Stimulated activated CD4-positive, alpha-beta T cell treated with anti-CD3 and anti-CD28 coated beads, TNF-alpha, amount 100 ng/mL, for 1 hour (primary cell): Measurements from ENCODE around the gene RPS6KB2.
"Not testable (repeated sequence)": the region's sequence is repeated elsewhere in the genome, so short reads cannot be mapped to it uniquely, and the experiment has no call there.

Experiments
- DNase-seq, 3 donors: peaks; one replicate each; pipeline ENCODE4 v3.0.0-alpha.2; 2020; ENCODE audit warnings: low read depth in 3 of 3, low spot score in 1 of 3

The RPS6KB2 gene

DNA sequence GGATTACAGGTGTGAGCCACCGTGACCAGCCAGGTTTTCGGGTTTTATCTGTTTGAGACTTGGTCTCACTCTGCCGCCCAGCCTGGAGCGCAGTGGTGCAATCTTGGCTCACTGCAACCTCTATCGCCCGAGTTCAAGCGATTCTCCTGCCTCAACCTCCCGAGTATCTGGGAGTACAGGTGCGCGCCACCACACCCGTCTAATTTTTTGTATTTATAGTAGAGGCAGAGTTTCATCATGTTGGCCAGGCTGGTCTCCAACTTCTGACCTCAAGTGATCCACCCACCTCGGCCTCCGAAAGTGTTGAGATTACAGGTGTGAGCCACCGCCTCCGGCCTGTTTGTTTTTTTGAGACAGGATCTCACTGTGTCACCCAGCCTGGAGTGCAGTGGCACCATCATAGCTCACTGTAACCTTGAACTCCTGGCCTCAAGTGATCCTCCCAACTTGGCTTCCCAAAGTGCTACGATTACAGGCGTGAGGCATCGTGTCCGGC lies 882 bp upstream of the RPS6KB2 start:
- DNase-seq = not testable (repeated sequence)

DNA sequence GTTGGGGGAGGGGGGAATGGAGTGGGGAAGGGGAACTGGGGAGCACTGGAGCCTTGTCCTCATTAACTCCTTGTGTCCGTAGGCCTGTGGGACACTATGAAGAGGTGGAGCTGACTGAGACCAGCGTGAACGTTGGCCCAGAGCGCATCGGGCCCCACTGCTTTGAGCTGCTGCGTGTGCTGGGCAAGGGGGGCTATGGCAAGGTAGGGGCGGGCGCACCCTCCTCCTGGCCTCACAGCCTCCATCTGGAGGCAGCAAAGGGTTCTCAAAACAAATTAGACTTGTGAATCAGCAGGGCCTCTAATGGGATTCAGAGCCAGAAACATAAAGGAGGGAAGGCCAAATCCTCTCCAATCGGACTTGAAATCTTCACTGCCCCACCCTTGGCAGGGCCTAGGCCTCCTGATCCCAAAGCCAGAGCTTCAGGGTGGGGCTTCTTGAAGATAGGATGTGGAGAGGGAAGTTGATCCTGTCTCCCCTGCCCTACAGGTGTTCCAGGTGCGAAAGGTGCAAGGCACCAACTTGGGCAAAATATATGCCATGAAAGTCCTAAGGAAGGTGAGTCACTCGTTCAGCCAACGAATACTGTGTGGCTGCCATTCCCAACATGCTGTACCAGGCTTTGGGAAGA lies 859 bp downstream of the RPS6KB2 start:
- DNase-seq = no peak

DNA sequence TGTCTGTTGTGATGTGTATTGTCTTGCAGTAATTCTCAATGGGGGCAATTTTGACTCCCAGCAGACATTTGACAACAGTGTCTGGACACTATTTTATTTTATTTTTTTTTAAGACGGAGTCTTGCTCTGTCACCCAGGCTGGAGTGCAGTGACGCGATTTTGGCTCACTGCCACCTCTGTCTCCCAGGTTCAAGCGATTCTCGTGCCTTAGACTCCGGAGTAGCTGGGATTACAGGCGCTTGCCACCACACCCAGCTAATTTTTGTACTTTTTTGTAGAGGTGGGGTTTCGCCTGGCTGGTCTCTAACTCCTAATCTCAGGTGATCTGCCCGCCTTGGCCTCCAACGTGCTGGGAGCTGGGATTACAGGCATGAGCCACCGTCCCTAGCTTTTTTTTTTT lies 1.4 kb downstream of the RPS6KB2 start:
- no peak for DNase-seq

DNA sequence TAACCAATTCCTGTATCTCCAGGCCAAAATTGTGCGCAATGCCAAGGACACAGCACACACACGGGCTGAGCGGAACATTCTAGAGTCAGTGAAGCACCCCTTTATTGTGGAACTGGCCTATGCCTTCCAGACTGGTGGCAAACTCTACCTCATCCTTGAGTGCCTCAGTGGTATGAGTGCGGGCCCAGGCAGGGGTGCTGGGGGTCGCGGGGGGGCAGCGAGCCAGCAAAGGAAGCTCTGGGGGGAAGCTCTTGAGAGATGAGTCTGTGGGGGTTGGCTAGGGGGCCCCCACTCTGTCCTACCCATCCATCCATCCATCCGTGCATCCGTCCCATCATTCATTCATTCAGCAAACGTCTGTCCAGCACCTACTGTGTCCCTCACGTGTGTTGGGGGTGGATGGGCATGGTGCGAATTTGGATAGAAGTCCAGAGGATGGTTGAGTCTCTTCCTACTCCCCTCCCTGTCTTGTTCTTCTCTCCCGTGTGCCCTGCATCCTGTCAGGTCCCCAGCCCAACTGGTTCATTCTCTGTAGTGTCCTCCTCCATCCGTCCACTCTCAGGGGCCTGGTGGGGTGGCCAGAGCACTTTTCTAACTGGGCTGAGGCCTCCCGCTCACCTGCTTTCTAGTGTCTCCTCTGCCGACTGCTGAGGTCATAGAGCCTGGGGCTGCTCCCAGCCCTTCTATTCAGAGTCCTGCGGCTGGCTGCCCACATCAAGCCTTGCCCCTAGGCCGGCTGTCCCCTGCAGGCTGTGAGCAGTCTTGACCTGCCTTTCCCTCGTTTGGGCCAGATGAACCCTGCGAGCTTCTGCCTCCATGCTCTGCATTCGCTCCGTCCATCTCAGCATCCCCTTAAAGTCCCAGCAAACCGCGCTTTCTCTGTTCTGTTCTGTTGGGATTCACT lies 3.3 kb downstream of the RPS6KB2 start:
- DNase-seq = no peak

DNA sequence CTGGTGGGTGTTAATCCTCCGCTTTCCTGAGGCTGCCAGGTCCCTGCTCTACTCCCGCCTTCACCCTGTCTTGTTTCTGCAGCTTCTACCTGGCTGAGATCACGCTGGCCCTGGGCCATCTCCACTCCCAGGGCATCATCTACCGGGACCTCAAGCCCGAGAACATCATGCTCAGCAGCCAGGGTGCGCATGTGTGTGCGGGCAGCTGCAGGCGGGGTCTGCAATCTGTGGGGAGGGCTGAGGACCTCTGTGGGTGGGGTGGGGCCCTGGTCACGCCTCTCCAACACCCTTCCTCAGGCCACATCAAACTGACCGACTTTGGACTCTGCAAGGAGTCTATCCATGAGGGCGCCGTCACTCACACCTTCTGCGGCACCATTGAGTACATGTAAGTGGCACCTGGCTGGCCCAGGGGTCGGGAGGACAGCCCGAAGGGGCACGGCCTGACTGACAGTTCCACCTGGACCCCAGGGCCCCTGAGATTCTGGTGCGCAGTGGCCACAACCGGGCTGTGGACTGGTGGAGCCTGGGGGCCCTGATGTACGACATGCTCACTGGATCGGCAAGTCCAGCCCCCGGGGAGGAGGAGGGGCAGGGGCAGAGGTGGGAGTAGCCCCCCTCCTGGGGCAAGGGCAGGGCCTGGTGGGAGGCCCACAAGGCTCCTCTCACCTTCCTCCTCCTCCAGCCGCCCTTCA lies 4.5 kb downstream of the RPS6KB2 start:
- DNase-seq = no peak

DNA sequence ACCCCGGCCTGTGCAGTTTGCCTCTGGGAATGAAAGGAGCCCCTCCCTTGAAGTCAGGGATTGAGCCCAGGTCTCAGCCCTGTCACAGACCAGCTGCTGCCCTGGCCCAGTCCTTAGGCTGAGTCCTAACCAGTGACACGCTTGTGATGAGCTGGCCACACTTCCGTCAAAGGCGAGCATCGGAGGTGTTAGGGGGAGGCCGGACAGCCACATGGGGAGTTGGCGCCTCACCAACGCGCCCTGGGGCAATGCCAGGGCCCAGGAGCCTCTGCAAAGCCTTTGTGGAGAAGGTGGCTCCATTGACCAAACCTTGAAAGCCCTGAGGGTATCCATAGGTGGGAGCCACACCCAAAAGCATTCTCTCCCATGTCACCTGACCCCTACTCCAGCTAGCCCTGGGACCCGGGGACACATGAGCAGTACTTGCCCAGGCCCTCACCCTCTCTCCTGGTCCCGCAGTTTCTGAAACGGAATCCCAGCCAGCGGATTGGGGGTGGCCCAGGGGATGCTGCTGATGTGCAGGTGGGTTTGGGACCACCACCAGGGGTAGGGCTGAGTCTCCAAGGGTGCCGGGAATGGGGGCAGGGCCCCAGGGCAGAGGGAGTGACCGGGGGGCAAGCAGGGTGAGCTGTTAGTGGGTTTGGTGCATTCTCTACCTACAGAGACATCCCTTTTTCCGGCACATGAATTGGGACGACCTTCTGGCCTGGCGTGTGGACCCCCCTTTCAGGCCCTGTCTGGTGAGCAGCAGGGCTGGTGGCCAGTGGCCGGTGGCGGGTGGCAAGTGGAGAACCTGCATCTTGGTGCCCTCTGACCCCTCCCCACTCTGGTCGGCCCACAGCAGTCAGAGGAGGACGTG lies 5.5 kb downstream of the RPS6KB2 start:
- DNase-seq = no peak

DNA sequence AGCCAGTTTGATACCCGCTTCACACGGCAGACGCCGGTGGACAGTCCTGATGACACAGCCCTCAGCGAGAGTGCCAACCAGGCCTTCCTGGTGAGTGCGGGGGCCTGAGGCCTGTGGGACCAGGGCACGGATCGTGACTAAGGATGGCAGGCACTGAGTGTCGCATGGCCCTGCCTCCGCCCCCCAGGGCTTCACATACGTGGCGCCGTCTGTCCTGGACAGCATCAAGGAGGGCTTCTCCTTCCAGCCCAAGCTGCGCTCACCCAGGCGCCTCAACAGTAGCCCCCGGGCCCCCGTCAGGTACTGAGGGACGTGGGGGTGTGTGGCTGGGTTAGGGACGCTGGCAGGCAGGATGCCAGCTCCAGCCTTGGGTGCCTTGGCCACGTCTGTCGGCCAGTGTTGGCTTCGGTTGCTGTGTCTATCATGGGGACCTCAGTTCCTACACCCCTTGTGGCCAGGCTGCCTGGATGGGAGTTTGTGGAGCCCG lies 6.1 kb downstream of the RPS6KB2 start:
- DNase-seq = no peak

DNA sequence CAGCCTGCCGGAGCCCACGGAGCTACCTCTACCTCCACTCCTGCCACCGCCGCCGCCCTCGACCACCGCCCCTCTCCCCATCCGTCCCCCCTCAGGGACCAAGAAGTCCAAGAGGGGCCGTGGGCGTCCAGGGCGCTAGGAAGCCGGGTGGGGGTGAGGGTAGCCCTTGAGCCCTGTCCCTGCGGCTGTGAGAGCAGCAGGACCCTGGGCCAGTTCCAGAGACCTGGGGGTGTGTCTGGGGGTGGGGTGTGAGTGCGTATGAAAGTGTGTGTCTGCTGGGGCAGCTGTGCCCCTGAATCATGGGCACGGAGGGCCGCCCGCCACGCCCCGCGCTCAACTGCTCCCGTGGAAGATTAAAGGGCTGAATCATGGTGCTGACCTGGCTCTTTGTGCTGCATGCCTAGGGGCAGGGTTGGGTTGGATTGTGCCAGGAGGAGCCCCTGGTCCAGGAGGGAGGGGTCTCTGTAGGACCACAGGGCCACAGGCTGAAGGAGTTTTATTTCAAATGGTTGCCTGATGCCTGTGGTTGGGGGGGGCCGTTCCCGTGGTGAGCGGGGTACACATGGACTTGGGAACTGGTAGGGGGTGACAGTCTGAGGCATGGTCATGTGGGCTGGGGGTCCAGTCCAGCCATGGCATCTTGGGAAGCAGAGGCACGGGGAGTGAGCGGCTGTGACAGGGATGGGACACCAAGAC lies 6.9 kb downstream of the RPS6KB2 start:
- DNase-seq = no peak

DNA sequence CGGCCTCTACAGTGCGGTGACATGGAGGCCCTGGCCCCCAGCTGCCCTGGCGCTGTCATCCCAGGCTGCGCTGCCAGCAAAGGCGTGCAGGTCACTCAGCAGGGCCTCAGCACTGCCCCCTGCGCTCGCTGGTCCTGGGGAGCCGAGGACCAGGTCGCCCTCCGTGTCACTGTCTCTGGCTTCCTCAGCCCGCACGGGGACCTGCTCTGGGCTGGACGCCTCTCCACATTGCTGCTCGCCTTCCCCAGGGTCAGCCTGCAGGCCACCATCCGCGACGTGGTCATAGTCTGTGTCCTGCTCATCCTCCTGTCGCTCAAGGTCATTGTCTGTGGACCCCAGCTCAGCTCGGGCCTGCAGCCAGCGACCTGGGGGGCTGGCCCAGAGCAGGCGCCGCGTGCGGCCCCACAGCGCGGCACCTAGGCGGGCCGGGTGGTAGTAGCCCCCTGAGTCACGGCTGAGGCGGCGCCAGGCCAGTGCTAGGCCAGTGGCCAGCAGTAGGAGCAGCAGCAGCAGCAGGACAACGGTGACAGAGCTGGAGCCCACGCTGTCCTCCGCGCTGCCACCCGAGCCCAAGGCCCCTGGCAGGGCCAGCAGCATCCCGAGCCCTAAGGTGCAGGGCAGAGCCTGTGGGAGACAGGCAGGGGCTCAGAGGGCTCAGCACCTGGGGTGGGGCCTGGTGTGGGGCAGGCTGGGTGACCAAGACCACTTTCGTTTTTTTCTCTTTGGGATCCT lies 7.6 kb downstream of the RPS6KB2 start:
- DNase-seq = no peak

DNA sequence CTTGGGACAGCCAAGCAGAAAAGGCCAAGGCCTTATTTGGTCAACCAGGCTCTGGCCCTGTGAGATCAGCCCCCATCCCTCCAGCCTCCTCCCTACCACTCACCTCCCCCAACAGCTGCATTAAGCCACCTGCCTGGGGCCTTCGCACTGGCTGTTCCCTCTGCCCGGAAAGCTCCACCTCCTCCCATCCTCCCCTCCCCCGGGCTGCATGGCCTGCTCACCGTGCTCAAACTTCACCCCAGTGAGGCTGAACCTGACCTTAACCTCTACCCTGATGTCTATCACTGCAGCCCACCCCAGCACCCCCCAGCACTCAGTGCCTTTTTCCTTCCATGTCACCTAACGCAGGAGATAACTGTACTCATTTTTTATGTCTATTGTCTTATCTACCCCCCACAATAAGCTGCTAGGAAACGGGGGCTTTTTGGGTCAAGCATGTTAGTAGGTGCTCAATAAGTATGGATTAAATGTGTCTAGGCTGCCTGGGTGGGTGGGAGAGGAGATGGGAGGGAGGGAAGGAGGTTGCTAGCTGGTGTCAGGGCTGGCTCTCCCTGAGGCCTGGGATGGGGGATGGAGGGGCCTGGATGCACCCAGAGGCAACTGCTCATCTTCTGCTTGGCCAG lies 8.3 kb downstream of the RPS6KB2 start:
- peak in 2 of 3 donors; percentile 47 to 60 for DNase-seq

DNA sequence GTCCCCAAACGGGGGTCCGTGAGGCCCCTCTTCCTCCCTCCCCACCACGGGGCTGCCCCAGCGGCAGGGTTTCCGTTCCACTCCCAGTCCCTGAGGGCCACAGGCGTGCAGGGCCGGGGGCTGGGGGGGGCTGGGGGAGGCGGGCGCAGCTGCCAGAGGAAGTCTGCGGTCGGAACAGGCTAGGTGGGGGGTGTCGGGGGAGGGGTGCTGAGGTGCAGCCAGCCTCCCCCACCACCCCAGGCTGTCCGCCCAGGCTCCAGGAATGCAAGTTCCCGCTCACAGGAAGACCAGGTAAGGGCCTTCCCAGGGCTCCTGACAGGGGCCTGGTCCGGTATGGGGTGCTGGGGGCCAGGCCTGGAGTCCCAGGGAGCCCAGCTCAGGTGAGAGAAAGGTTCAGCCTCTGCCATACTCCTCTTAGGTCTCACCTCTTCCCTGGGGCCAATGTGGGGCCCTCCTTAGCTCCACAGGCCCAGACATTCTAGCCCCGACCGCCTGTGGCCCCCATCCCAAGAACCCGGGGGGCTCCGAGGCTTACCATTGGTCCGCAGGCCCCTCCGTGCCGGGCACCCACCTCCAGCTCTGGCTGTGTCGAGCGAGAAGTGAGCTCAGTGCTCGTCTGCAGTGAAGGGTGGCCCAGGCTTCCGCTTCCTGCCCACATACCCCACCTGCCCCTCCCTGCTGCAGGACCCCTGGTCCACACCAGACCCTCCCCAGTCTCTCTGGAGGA lies 9.0 kb downstream of the RPS6KB2 start, which contains the start of gene PTPRCAP:
Gene PTPRCAP, minus strand, starts transcription at position 601 of the 727 bp plus-strand sequence. Its CDS starts 63 bp downstream, at position 538.
- peak; percentile 51 to 69 (median 62) for DNase-seq

DNA sequence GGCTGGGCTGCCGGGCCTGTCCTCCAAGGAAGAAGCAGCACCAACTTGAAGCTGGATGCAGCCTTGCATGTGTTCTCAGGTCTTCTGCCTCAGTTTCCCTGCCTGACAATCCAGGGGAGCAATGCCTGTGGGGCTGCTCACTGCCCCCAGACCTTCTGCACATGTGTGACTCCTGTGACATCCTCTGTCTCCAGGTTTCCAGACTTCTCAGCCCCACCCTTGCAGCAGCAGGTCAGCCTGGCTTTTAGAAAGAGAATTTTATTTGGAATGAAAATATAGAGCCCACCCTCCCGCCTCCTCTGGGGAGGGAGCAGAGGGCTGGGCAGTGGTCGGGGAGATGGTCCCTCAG lies 9.5 kb downstream of the RPS6KB2 start:
- DNase-seq = no peak

DNA sequence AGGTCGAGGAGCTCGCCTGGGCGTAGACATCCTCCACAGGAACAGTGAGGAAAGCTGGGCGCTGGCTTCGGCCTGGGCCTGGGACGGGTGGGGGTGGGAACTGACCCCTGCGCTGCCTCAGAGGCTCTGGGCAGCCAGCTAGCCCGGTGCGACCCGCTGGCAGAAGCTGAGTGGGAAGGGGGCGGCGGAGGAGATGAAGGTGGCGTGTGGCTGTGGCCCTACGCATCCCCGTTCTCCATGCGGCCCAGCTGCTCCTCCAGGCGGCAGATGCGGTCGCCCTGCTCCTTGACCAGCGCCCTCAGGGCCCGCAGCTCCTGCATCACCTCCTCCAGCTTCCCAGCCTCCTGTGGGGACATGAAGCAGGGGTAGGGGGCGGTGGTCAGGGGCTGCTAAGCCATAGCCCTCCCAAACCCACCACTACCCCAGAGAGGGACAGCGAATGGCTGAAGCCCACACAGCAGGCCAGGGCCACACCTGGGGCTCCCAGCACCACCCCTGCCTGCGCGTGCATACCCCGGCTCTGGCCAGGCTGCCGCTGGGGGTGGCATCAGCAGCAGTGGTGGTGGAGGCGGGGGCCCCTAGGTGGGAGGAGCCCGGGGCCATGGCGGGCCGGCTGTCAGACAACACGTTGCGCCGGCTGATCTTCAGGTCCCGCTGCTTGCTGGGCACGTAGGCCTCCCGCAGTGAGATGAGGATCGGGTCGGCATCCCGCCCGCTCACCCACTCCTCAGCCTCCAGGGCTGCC lies 10.0 kb downstream of the RPS6KB2 start:
- DNase-seq = peak; percentile 43 to 65 (median 51)

DNA sequence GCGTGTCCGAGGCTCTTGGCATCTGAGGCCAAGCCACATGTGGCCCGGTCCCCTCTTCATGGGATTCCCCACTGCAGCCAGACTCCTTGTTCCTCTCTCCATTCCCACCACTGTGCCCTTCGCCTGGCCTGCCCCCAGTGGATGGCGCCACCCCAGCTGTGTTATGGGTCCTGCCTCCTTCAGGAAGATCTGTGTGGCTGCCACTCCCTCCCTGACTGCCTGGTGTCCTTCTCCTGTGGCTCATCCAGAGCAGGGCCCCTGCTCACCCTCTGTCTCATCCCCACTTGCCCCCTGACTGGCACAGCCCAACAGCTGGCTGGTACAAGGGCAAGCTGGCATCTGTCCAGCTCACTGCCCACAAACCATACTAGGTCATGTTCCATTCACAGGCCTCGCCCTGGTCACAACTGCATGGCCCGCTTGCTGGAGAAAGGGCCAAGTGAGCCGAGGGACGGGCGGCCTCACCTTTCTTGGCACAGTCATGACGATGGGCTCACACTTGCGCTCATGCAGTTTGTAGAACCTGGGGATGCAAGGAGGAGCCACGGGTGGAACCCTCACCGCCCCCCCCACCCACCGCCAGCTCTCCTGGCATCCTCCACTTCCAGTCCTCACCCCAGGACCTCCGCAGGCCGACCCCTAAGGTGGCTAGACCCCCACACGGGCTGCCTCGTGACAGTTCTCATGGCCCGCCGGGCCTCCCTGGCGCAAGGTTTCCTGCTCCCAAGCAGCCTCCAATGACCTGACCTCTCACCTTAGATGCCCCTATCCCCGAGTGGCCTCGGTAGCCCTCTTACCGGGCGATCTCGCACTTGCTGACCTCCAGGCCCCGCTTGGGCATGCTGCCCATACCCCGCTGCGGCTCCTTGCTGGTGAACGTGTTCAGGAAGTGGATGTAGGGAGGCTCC lies 11.3 kb downstream of the RPS6KB2 start:
- no peak for DNase-seq

DNA sequence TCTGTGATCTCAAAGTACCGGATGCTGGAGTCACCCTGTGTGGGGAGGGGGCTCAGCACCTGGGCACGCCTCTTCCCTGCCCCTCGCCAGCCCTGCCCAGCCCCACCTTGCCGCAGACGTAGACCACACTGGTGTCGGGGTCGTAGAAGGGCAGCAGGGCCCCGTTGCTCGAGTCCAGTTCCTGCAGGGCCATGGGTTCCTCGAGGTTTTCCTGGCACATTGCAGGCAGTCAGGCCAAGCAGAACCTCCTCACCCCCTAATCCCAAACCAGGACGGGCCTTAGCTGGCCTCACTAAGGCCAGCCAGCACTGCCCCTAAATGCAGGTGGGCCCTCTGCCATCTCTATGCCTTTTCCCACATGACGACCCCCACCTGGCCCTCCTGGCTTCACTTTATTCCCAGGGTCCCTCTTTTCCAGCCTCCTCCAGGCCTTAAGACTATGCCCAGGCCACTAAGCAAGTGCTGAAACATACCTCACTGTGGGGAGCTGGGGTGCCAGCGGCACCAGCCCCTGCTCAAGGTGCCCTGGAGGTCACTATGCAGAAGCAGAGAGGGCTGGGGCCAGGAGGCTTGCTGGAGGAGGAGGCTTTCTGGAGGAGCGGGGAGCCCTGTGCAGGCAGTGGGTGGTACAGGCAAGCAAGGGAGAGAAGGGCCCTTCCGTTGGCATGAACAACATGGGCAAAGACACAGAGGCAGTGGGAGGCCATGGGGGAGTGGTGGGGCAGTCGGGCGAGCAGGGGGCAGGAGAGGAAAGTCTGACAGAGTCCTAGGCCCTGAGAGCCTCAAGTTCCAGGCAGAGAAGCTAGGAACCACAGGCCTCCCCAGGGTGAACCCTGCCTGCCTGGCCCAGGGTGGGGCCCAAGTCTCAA lies 12.2 kb downstream of the RPS6KB2 start:
- DNase-seq = no peak
